ENCODE data around the gene DNAJA4. TPM values are rescaled to one million over a fixed set of nuclear protein-coding genes. Genes with fewer than 3 reads are reported as not detected.

Gene DNAJA4
- total and polyA plus RNA-seq, 2 of the 13 experiments (the other 11 are each of a cell fraction or from before 2014, with no cell fraction given): not detected

GRCh38 chr15:78329625-78330024, 65.3 kb downstream of the DNAJA4 start (continued):
- no peak for TF ChIP-seq ARID4A (CRISPR knock-in tag; IDR thresholded peaks at IDR 0.05; ENCODE audit: borderline replicate concordance)
- TF ChIP-seq ZHX2 (IDR thresholded peaks at IDR 0.05; ENCODE audit: low read depth): no peak
- TF ChIP-seq ZHX2 (CRISPR knock-in tag; IDR thresholded peaks at IDR 0.05; ENCODE audit: borderline replicate concordance): no peak
- no peak for TF ChIP-seq TARDBP (CRISPR knock-in tag; IDR thresholded peaks at IDR 0.05)
- no peak for TF ChIP-seq DBP (CRISPR knock-in tag; IDR thresholded peaks at IDR 0.05; ENCODE audit: not compliant biosample characterization)
- TF ChIP-seq AKAP8 (CRISPR knock-in tag; IDR thresholded peaks at IDR 0.05): no peak
- no peak for TF ChIP-seq PAWR (CRISPR knock-in tag; IDR thresholded peaks at IDR 0.05; ENCODE audit: borderline replicate concordance)
- TF ChIP-seq CHD4 (IDR thresholded peaks at IDR 0.05; ENCODE audit: borderline replicate concordance, low read length): no peak
- TF ChIP-seq HMGA1 (CRISPR knock-in tag; conservative IDR thresholded peaks at IDR 0.05): no peak
- no peak for TF ChIP-seq KMT2A (CRISPR knock-in tag; IDR thresholded peaks at IDR 0.05)
- TF ChIP-seq MATR3 (CRISPR knock-in tag; IDR thresholded peaks at IDR 0.05): no peak
- TF ChIP-seq TGIF2 (CRISPR knock-in tag; IDR thresholded peaks at IDR 0.05): no peak

All from HepG2 (cell line).